B cell (primary cell): ENCODE measurements around the gene CMTR1.

ENCODE experiments used
- EZH2 ChIP-seq: IDR thresholded peaks from 2 replicates; pipeline ENCODE4 v1.6.1; 2012; ENCODE audit warnings: borderline replicate concordance, low read depth, mild to moderate bottlenecking, moderate library complexity, low read length; ENCODE audit not compliant: insufficient read depth, poor library complexity, severe bottlenecking
- TF ChIP-seq, protein P1 (sequence below): fragments of 200-600 bp; IDR thresholded peaks from one replicate; pipeline ENCODE4 v1.8.0; 2022; ENCODE audit warnings: antibody characterized with exemption, mild to moderate bottlenecking

DNA sequence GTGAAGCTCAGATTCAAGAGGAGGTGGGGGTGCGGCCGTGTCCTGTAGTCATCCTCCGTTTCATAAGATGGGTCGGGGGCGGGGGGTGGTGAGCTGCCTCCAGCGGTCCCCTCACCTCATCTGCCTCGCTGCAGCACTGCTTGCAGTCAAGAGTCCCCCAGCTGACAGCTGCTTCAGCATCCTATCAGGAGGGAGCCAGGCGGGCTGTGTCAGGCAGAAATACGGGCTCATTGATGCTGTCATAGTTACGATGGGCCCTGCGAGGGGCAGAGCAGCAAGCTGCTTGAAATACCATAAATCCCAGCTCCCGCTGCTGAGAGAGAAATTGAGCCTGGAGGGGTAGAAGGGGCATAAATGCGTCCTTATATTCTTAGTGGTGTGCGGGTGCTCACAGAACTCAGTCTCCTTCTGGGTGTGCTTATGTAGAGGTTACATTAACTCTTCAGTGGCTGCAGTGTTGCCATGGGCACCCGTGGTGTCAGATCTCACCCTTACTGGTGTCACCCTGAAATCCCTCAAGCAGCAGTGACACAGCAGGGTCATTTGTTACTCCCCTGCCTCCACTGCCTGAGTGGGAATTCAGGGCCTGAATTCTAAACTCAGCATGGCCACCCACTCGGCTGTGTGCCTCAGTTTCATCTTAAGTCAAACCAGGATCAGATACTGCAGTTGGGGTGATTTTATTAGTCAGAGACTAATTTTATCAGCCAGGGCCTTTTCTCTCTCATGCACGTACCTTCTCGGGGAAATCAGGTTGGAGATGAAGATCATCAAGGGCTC, 44.8 kb downstream of the CMTR1 start:
- TF ChIP-seq, protein P1, sequence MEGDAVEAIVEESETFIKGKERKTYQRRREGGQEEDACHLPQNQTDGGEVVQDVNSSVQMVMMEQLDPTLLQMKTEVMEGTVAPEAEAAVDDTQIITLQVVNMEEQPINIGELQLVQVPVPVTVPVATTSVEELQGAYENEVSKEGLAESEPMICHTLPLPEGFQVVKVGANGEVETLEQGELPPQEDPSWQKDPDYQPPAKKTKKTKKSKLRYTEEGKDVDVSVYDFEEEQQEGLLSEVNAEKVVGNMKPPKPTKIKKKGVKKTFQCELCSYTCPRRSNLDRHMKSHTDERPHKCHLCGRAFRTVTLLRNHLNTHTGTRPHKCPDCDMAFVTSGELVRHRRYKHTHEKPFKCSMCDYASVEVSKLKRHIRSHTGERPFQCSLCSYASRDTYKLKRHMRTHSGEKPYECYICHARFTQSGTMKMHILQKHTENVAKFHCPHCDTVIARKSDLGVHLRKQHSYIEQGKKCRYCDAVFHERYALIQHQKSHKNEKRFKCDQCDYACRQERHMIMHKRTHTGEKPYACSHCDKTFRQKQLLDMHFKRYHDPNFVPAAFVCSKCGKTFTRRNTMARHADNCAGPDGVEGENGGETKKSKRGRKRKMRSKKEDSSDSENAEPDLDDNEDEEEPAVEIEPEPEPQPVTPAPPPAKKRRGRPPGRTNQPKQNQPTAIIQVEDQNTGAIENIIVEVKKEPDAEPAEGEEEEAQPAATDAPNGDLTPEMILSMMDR = no peak
- TF ChIP-seq EZH2 = no peak
